ENCODE data around the gene RPRD1B. TPM values are rescaled to one million over a fixed set of nuclear protein-coding genes. Genes with fewer than 3 reads are reported as not detected.

RPRD1B gene
- total RNA-seq, 1 donor from 2014 or later = 21.1 TPM

GRCh38 chr20:38046572-38046971 lies 13.0 kb downstream of the RPRD1B start:
- TF ChIP-seq, protein P1, sequence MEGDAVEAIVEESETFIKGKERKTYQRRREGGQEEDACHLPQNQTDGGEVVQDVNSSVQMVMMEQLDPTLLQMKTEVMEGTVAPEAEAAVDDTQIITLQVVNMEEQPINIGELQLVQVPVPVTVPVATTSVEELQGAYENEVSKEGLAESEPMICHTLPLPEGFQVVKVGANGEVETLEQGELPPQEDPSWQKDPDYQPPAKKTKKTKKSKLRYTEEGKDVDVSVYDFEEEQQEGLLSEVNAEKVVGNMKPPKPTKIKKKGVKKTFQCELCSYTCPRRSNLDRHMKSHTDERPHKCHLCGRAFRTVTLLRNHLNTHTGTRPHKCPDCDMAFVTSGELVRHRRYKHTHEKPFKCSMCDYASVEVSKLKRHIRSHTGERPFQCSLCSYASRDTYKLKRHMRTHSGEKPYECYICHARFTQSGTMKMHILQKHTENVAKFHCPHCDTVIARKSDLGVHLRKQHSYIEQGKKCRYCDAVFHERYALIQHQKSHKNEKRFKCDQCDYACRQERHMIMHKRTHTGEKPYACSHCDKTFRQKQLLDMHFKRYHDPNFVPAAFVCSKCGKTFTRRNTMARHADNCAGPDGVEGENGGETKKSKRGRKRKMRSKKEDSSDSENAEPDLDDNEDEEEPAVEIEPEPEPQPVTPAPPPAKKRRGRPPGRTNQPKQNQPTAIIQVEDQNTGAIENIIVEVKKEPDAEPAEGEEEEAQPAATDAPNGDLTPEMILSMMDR (IDR thresholded peaks at IDR 0.05; ENCODE audit: insufficient read depth, low read length, poor library complexity, severe bottlenecking) = no peak
- Histone ChIP-seq H3K4me3 (ENCODE audit: low read depth, low read length) (no peak overlapping the region), H3K36me3 (ENCODE audit: control insufficient read depth, insufficient read depth, low read length) (no peaks in the 10 kb centered on the region), H3K27me3 (ENCODE audit: control insufficient read depth, insufficient read depth, low read length) (no peaks in the 10 kb centered on the region)
- DNase-seq (ENCODE audit: low read depth) = no peak

- DNase-seq (ENCODE audit: low read depth) = peak; percentile 41
- TF ChIP-seq, protein P1 (IDR thresholded peaks at IDR 0.05; ENCODE audit: insufficient read depth, low read length, poor library complexity, severe bottlenecking) = no peak
- Histone ChIP-seq H3K36me3 (ENCODE audit: control insufficient read depth, insufficient read depth, low read length) (no peaks in the 10 kb centered on the region), H3K27me3 (ENCODE audit: control insufficient read depth, insufficient read depth, low read length) (no peaks in the 10 kb centered on the region), H3K4me3 (ENCODE audit: low read depth, low read length) (no peak overlapping the region)
Observed at GRCh38 chr20:38049800-38050199, 16.3 kb downstream of the RPRD1B start.

DNA sequence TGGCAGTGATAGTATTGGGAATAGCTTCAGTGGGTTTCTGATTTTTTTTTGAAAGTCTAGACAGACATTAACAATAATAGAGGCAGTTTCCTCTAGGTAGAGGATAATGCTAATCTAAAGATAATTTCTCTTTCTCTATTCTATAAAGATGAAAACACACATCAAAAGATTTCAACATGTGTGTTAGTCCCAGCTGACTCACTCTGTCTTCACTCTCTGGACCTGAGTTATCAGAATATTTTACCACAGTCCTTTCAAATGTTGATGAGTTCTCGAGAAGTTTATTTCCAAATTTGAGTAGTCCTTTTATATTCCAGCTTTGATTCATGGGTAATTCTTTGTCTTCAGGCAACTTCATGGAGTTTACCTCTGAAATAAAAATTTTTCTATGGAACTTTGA lies 17.1 kb downstream of the RPRD1B start:
- TF ChIP-seq, protein P1 (IDR thresholded peaks at IDR 0.05; ENCODE audit: insufficient read depth, low read length, poor library complexity, severe bottlenecking) = no peak
- no peak for DNase-seq (ENCODE audit: low read depth)
- H3K4me3 ChIP-seq (ENCODE audit: low read depth, low read length) = no peak overlapping the region
- no peaks in the 10 kb centered on the region for H3K36me3 ChIP-seq (ENCODE audit: control insufficient read depth, insufficient read depth, low read length)
- no peaks in the 10 kb centered on the region for H3K27me3 ChIP-seq (ENCODE audit: control insufficient read depth, insufficient read depth, low read length)

- Histone ChIP-seq H3K36me3 (ENCODE audit: control insufficient read depth, insufficient read depth, low read length) (no peaks in the 10 kb centered on the region), H3K4me3 (ENCODE audit: low read depth, low read length) (no peak overlapping the region), H3K27me3 (ENCODE audit: control insufficient read depth, insufficient read depth, low read length) (no peaks in the 10 kb centered on the region)
- DNase-seq (ENCODE audit: low read depth) = no peak
- TF ChIP-seq, protein P1 (IDR thresholded peaks at IDR 0.05; ENCODE audit: insufficient read depth, low read length, poor library complexity, severe bottlenecking) = no peak
Observed at GRCh38 chr20:38052870-38053269, 19.3 kb downstream of the RPRD1B start.

- no peak overlapping the region for H3K4me3 ChIP-seq (ENCODE audit: low read depth, low read length)
- TF ChIP-seq, protein P1 (IDR thresholded peaks at IDR 0.05; ENCODE audit: insufficient read depth, low read length, poor library complexity, severe bottlenecking) = no peak
- no peak for DNase-seq (ENCODE audit: low read depth)
- H3K36me3 ChIP-seq (ENCODE audit: control insufficient read depth, insufficient read depth, low read length) = peaks cover 1% of the 10 kb centered on the region
- H3K27me3 ChIP-seq (ENCODE audit: control insufficient read depth, insufficient read depth, low read length) = no peaks in the 10 kb centered on the region
Observed at GRCh38 chr20:38054647-38055046, 21.1 kb downstream of the RPRD1B start.

- Histone ChIP-seq H3K27me3 (ENCODE audit: control insufficient read depth, insufficient read depth, low read length) (no peaks in the 10 kb centered on the region), H3K36me3 (ENCODE audit: control insufficient read depth, insufficient read depth, low read length) (peaks cover 1% of the 10 kb centered on the region), H3K4me3 (ENCODE audit: low read depth, low read length) (no peak overlapping the region)
- TF ChIP-seq, protein P1 (IDR thresholded peaks at IDR 0.05; ENCODE audit: insufficient read depth, low read length, poor library complexity, severe bottlenecking) = no peak
- DNase-seq (ENCODE audit: low read depth) = no peak
Observed at GRCh38 chr20:38055294-38055693, 21.7 kb downstream of the RPRD1B start.

Data from kidney epithelial cell (primary cell).